HG03139 (cell line): ENCODE measurements around the gene HIVEP1.

Experiments used
- ATAC-seq: cut with Tn5 transposase; IDR thresholded peaks from one replicate; pipeline ENCODE4 v1.9.1; 2021; ENCODE audit not compliant: unreplicated experiment

HIVEP1 gene

DNA sequence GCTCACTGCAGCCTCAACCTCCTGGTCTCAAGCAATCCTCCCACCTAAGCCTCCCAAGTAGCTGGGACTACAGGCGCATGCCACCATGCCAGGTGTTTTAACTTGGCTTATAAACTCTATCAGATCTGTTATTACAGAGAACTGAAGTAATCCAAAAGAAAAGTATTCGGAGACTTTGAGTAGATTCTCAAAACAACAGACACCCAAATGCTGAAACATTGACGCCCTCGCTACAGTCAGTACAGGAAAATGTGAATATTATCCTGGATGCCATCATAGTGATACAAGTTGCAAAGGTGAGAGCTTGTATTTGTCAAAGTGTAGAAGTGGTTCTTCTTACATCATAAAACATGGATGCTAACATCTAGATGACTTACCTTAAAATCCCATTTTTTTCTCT lies 169.4 kb downstream of the HIVEP1 start:
- no peak for ATAC-seq

- ATAC-seq: no peak
Measured at GRCh38 chr6:12182676-12183075, 170.6 kb downstream of the HIVEP1 start.

GRCh38 chr6:12185081-12185673 lies 173.1 kb downstream of the HIVEP1 start:
- no peak for ATAC-seq

- ATAC-seq: no peak
Measured at GRCh38 chr6:12186528-12186927, 174.4 kb downstream of the HIVEP1 start.

- no peak for ATAC-seq
Measured at GRCh38 chr6:12189150-12189549, 177.0 kb downstream of the HIVEP1 start.

- ATAC-seq: no peak
Measured at GRCh38 chr6:12189661-12190060, 177.5 kb downstream of the HIVEP1 start.

DNA sequence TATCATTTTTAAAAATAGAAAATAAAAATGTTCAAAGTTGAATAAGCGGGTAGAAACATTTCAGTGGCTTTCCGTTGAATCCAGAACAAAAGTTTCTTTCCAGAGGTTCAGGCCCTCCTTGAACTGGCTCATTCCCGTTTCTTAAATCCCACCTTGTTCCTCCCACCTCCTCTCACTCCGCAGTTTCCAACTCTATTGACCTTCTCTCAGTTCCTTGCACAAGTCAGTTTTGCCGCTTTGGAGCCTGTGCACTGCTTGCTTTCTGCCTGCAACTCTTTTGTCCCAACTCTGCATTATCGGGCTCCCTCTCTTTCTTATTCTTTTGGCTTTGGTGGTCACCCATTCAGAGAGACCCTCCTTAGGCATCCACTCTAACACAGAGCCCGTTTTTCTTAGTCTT lies 178.1 kb downstream of the HIVEP1 start:
- no peak for ATAC-seq

GRCh38 chr6:12196326-12196936 lies 184.3 kb downstream of the HIVEP1 start:
- no peak for ATAC-seq

DNA sequence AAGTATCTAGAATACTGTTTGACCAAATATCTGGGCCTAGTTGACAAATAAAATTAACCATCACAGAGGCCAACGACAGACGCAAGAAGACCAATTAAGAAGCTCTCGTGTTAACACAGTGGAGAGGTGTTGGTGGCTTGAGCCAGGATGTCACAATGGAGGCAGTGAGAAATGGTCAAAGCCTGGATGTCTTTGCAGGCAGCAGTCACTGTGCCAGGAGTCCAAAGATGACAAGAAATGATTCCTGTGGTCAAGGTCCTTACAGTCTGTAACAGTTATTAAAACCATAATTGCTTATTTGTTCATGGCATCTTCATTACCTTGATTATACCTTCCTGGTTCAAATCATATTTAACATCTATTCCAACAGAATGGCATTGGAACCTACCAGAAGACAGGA lies 186.7 kb downstream of the HIVEP1 start:
- ATAC-seq: no peak

DNA sequence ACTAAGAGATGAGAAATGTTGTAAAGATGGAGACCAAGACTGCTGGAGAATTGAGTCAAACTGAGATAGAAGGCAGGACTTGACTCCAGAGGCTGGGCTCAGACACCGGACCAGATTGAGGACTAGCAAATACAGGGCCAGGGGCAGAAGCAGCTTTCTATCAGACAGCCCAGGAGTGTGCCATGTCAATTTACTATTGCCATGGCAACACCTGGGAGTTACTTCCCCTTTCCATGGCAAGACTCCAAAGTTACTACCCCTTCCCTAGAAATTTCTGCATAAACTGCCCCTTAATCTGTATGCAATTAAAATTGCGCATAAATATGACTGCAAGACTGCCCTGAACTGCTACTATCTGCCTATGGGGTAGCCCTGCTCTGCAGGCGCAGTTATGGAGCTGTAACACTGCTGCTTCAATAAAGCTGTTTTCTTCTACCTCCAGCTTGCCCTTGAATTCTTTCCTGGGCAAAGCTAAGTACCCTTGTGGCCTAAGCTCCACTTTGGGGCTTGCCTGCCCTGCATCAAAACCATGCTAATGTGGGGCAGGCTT lies 188.0 kb downstream of the HIVEP1 start:
- ATAC-seq: no peak

GRCh38 chr6:12200761-12201160 lies 188.6 kb downstream of the HIVEP1 start:
- no peak for ATAC-seq

DNA sequence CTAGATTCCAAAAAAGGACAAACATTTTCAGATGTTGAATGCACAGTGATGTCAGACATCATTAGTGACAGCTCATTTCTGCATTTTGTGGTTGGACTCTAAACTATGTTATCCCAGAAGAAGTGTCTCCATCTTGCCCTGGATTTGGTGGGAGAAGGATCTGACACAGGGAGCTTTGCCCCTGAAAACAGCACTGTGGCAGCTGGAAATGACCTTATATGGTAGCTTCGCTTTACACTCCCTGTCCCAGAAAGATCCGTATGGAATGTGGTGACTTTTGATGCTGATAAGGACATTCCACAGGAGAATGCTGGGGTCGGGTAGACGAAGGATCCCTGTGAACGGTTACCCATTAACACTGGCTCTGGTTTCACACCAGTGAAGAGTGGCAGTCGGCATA lies 190.9 kb downstream of the HIVEP1 start:
- ATAC-seq: no peak

DNA sequence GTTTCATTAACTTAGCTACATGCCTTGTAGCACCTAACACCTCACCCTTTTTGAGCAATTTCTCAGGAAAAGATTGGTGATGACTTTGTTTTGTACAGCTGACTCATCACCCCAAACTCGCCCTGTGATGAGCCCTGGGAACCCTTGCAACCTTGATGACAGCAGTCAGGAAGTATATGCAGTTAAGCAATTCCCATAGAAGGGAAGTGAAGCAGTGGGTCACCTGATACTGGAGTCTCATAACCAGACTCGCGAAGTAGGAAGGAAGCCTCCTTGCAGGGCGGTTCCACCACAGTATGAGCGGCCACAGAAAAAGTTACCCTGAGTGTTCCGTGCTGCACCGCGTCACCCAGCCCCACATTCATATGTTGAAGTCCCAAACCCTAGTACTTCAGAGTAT lies 196.1 kb downstream of the HIVEP1 start:
- no peak for ATAC-seq

DNA sequence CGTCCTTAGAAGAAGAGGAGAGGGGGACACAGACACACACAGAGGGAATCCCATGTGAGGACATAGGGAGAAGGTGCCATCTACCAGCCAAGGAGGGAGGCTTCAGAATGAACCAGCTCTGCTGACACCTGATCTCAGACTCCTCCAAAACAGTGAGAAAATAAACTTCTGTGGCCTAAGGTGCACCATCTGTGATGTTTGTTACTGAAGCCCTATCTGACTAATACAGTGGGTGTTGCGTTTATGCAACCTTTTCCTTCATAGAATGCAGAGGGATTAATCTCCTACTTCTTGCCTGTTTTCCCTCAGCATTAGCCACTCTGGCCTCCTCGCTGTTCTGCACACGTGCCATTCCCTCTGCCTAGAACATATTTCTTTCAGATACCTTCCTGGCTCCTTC lies 196.6 kb downstream of the HIVEP1 start:
- no peak for ATAC-seq
